CD4-positive, alpha-beta T cell treated with Interleukin-6 for 4 hours (primary cell): ENCODE results near the gene SLC5A8.
"Not testable (repeated sequence)": the region's sequence is repeated elsewhere in the genome, so short reads cannot be mapped to it uniquely, and the experiment has no call there.

Source experiments
- DNase-seq: peaks from one replicate; pipeline ENCODE4 v3.0.0-alpha.2; 2020; ENCODE audit warnings: mixed read lengths

SLC5A8 gene

GRCh38 chr12:101168001-101168400, 42.0 kb downstream of the SLC5A8 start:
- DNase-seq, result no peak

DNA sequence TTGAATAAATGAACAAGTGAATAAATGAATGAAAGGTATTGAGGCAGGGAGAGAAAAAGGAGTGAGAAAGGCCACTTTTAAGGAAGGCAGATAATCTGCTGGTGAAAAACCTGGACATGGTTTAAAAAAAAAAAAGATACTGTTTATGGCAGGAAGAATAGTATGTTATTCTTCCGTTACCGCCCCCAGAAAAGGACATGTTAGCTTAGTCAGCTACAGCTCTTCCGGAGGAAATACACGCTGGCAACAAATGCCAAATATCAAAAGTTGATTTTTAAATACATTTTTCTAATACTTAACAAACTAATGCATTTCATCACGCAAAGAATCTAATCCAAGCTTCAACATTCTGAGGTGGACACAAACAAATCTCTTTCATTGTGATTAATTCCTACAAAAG, 43.2 kb downstream of the SLC5A8 start:
- no peak for DNase-seq

GRCh38 chr12:101165319-101165718, 44.7 kb downstream of the SLC5A8 start:
- no peak for DNase-seq

DNA sequence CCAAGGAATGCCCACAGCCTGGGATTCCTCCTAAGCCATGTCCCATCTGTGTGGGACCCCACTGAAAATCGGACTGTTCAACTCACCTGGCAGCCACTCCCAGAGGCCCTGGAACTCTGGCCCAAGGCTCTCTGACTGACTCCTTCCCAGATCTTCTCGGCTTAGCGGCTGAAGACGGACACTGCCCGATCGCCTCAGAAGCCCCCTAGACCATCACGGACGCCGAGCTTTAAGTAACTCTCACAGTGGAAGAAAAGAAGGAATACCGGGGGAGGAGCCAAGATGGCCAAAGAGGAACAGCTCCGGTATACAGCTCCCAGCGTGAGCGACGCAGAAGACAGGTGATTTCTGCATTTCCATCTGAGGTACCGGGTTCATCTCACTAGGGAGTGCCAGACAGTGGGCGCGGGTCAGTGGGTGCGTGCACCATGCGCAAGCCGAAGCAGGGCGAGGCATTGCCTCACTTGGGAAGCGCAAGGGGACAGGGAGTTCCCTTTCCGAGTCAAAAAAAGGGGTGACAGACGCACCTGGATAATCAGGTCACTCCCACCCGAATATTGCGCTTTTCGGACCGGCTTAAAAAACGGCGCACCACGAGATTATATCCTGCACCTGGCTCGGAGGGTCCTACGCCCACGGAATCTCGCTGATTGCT, 64.1 kb downstream of the SLC5A8 start:
- not testable (repeated sequence) for DNase-seq

GRCh38 chr12:101127521-101128219, 82.4 kb downstream of the SLC5A8 start:
- no peak for DNase-seq

DNA sequence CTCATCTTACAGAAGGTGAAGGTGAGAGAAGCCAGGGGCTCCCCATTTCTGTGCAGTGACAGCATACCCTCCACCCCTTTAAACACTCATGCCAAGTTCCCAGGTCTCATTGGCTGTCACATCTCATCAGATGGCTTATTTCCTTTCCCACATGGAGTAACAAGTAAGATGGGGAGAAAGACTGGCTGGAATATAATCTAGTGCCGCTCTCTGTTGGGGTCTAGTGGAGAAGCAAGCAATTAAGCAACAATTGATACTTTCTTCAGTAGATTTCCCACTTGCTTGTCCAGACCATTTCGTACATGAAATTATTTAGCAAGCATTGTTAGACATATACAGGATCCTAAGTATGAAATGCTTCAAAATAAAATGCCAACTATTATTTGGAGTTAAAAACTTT, 92.2 kb downstream of the SLC5A8 start:
- no peak for DNase-seq

DNA sequence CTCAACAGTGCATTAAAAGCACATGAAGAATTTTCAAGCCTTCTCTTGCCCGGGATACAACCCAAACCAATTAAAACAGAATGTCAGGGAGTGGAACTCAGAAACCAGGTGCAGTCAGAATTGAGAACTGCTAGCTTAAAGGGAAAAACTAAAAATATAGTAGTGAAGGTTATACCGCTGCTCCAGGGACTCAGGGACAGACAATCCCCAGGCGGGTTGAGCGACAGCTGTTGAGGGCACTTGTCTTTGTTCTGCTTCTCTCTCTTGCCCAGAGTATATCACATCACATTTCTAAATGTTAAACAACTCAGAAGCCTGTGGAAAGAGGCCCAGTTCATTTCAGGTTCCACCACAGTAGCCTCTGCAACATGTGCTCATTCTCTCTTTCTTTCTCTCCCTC, 93.1 kb downstream of the SLC5A8 start:
- no peak for DNase-seq

GRCh38 chr12:101115326-101115725, 94.7 kb downstream of the SLC5A8 start:
- DNase-seq, result no peak

- DNase-seq, result no peak
Measured at GRCh38 chr12:101111441-101111840, 98.6 kb downstream of the SLC5A8 start.

DNA sequence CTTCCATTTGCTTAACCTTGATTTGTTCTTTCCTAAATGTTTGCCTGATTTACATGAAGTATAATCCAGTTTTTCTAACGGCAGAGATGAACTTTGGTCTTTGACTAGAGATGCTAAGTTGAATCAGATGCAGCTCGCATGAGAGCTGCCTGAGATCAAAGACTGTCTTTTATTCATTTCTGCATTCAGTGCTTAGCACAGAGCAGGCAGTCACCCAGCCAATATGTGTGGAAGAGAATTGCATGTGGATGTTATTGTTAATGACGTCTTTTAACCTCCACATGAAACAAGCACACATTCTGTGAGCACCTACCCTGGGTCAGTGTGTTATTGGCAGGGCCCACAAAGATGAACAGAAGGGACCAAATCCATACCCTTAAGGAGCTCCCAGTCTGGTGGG, 99.2 kb downstream of the SLC5A8 start:
- no peak for DNase-seq

GRCh38 chr12:101108130-101108529, 101.9 kb downstream of the SLC5A8 start:
- no peak for DNase-seq

GRCh38 chr12:101107032-101107763, 102.8 kb downstream of the SLC5A8 start:
- no peak for DNase-seq
